Eye (tissue), 1 donor: ENCODE measurements around the gene SLC6A5.
"Not testable (repeated sequence)": the region's sequence is repeated elsewhere in the genome, so short reads cannot be mapped to it uniquely, and the experiment has no call there.

ENCODE experiments used
- DNase-seq: peaks from one replicate; pipeline ENCODE4 v3.0.0-alpha.2; 2015

Gene SLC6A5

GRCh38 chr11:20599221-20600019 lies at the start of gene SLC6A5:
TSS of gene SLC6A5 (plus strand) at chr11:20599608. CDS start at chr11:20599673, 65 bp downstream.
- peak; percentile 93 for DNase-seq

- DNase-seq: no peak
Observed at GRCh38 chr11:20551096-20551495, 48.3 kb upstream of the SLC6A5 start.

- no peak for DNase-seq
Observed at GRCh38 chr11:20555783-20556182, 43.6 kb upstream of the SLC6A5 start.

GRCh38 chr11:20556396-20556795 lies 43.0 kb upstream of the SLC6A5 start:
- DNase-seq: not testable (repeated sequence)

- DNase-seq: no peak
Observed at GRCh38 chr11:20558741-20559140, 40.7 kb upstream of the SLC6A5 start.

GRCh38 chr11:20559523-20560300 lies 39.7 kb upstream of the SLC6A5 start:
- no peak for DNase-seq

- DNase-seq: no peak
Observed at GRCh38 chr11:20561915-20562314, 37.5 kb upstream of the SLC6A5 start.

- DNase-seq: no peak
Observed at GRCh38 chr11:20563866-20564265, 35.5 kb upstream of the SLC6A5 start.

- no peak for DNase-seq
Observed at GRCh38 chr11:20564846-20565635, 34.4 kb upstream of the SLC6A5 start.

- not testable (repeated sequence) for DNase-seq
Observed at GRCh38 chr11:20566115-20566514, 33.3 kb upstream of the SLC6A5 start.

GRCh38 chr11:20566591-20567434 lies 32.6 kb upstream of the SLC6A5 start:
- DNase-seq: no peak

- not testable (repeated sequence) for DNase-seq
Observed at GRCh38 chr11:20579725-20580124, 19.7 kb upstream of the SLC6A5 start.

- no peak for DNase-seq
Observed at GRCh38 chr11:20583201-20583600, 16.2 kb upstream of the SLC6A5 start.

- no peak for DNase-seq
Observed at GRCh38 chr11:20584093-20584774, 15.2 kb upstream of the SLC6A5 start.

- peak; percentile 45 for DNase-seq
Observed at GRCh38 chr11:20589796-20590195, 9.6 kb upstream of the SLC6A5 start.

- DNase-seq: no peak
Observed at GRCh38 chr11:20590381-20590780, 9.0 kb upstream of the SLC6A5 start.

GRCh38 chr11:20592741-20593140 lies 6.7 kb upstream of the SLC6A5 start:
- DNase-seq: no peak

GRCh38 chr11:20594274-20595061 lies 4.9 kb upstream of the SLC6A5 start:
- no peak for DNase-seq

- no peak for DNase-seq
Observed at GRCh38 chr11:20595101-20595500, 4.3 kb upstream of the SLC6A5 start.

- no peak for DNase-seq
Observed at GRCh38 chr11:20596205-20597153, 2.9 kb upstream of the SLC6A5 start.
